ENCODE measurements around the gene ARMH3. TPM values are rescaled to one million over a fixed set of nuclear protein-coding genes. Genes with fewer than 3 reads are reported as not detected.
A peak's percentile ranks its signal among the peaks of the same experiment; 100 is the strongest.
"Not testable (repeated sequence)": the region's sequence is repeated elsewhere in the genome, so short reads cannot be mapped to it uniquely, and the experiment has no call there.

ARMH3 gene
- polyA plus RNA-seq, 4 donors = 16.6 to 21.1 (median 19.5) TPM

- no peak for DNase-seq (ENCODE audit: low read depth in 4 of 4, low spot score in 2 of 4)
Measured at GRCh38 chr10:102046095-102046494, 9.9 kb downstream of the ARMH3 start.

GRCh38 chr10:102045292-102045691 is 10.7 kb downstream of the ARMH3 start:
- no peak for DNase-seq (ENCODE audit: low read depth in 4 of 4, low spot score in 2 of 4)

- peak in 3 of 4 donors; percentile 13 to 33 (median 17) for DNase-seq (ENCODE audit: low read depth in 4 of 4, low spot score in 2 of 4)
Measured at GRCh38 chr10:102040305-102041050, 15.5 kb downstream of the ARMH3 start.

GRCh38 chr10:102038410-102038809 is 17.6 kb downstream of the ARMH3 start:
- no peak for DNase-seq (ENCODE audit: low read depth in 4 of 4, low spot score in 2 of 4)

GRCh38 chr10:102035807-102036206 is 20.2 kb downstream of the ARMH3 start:
- not testable (repeated sequence) for DNase-seq (ENCODE audit: low read depth in 4 of 4, low spot score in 2 of 4)

GRCh38 chr10:102033787-102034186 is 22.2 kb downstream of the ARMH3 start:
- DNase-seq (ENCODE audit: low read depth in 4 of 4, low spot score in 2 of 4) = no peak

GRCh38 chr10:102027261-102027660 is 28.7 kb downstream of the ARMH3 start:
- DNase-seq (ENCODE audit: low read depth in 4 of 4, low spot score in 2 of 4) = no peak

- no peak for DNase-seq (ENCODE audit: low read depth in 4 of 4, low spot score in 2 of 4)
Measured at GRCh38 chr10:102024799-102025198, 31.2 kb downstream of the ARMH3 start.

- DNase-seq (ENCODE audit: low read depth in 4 of 4, low spot score in 2 of 4) = no peak
Measured at GRCh38 chr10:102020938-102021337, 35.0 kb downstream of the ARMH3 start.

- no peak for DNase-seq (ENCODE audit: low read depth in 4 of 4, low spot score in 2 of 4)
Measured at GRCh38 chr10:102017295-102017694, 38.7 kb downstream of the ARMH3 start.

GRCh38 chr10:102016416-102016815 is 39.6 kb downstream of the ARMH3 start:
- DNase-seq (ENCODE audit: low read depth in 4 of 4, low spot score in 2 of 4) = no peak

- no peak for DNase-seq (ENCODE audit: low read depth in 4 of 4, low spot score in 2 of 4)
Measured at GRCh38 chr10:102010961-102011360, 45.0 kb downstream of the ARMH3 start.

- DNase-seq (ENCODE audit: low read depth in 4 of 4, low spot score in 2 of 4) = peak; percentile 39 to 77 (median 48)
Measured at GRCh38 chr10:102009801-102010425, 46.1 kb downstream of the ARMH3 start.

- DNase-seq (ENCODE audit: low read depth in 4 of 4, low spot score in 2 of 4) = no peak
Measured at GRCh38 chr10:102007796-102008195, 48.2 kb downstream of the ARMH3 start.

GRCh38 chr10:102007031-102007430 is 48.9 kb downstream of the ARMH3 start:
- not testable (repeated sequence) for DNase-seq (ENCODE audit: low read depth in 4 of 4, low spot score in 2 of 4)

GRCh38 chr10:102004376-102004775 is 51.6 kb downstream of the ARMH3 start:
- no peak for DNase-seq (ENCODE audit: low read depth in 4 of 4, low spot score in 2 of 4)

GRCh38 chr10:102003541-102003940 is 52.4 kb downstream of the ARMH3 start:
- no peak for DNase-seq (ENCODE audit: low read depth in 4 of 4, low spot score in 2 of 4)

- no peak for DNase-seq (ENCODE audit: low read depth in 4 of 4, low spot score in 2 of 4)
Measured at GRCh38 chr10:102001435-102002068, 54.4 kb downstream of the ARMH3 start.

GRCh38 chr10:101997803-101998202 is 58.2 kb downstream of the ARMH3 start:
- DNase-seq (ENCODE audit: low read depth in 4 of 4, low spot score in 2 of 4) = no peak

GRCh38 chr10:101995451-101996063 is 60.4 kb downstream of the ARMH3 start:
- no peak for DNase-seq (ENCODE audit: low read depth in 4 of 4, low spot score in 2 of 4)

- DNase-seq (ENCODE audit: low read depth in 4 of 4, low spot score in 2 of 4) = no peak
Measured at GRCh38 chr10:101993651-101994200, 62.2 kb downstream of the ARMH3 start.
